IMR-90 (cell line): ENCODE data around the gene TTF1. TPM values are rescaled to one million over a fixed set of nuclear protein-coding genes. Genes with fewer than 3 reads are reported as not detected.

Experiments used
- ATAC-seq: fragments of 200-7000 bp; cut with Tn5 transposase; 2 replicates; pipeline ENCODE4 v1.9.1; 2020; ENCODE audit warnings: low read depth, mild to moderate bottlenecking, moderate library complexity
- BruUV-seq: library from RNA; stranded (reverse); fragments of 400-500 nt; replicated peaks from 2 replicates; lab custom pipeline; 2021; lab: Mats Ljungman, UMichigan
- CTCF ChIA-PET: fragments of 300-600 bp; formaldehyde crosslinking; extraction: SDS; loops from one replicate; lab custom pipeline; 2021; ENCODE audit warnings: antibody characterized with exemption; lab: Yijun Ruan, JAX
- POLR2A ChIA-PET: fragments of 300-600 bp; sonication (Branson Sonifier 250); formaldehyde crosslinking; loops from one replicate; lab custom pipeline; 2022; ENCODE audit warnings: antibody characterized with exemption; ENCODE audit not compliant: unreplicated experiment; lab: Charles Lee
- DNase-seq: peaks from one replicate; pipeline ENCODE4 v3.0.0; 2013
- H2AFZ ChIP-seq: replicated peaks from 2 replicates; pipeline ENCODE3; 2013; ENCODE audit warnings: low read length, mild to moderate bottlenecking; ENCODE audit not compliant: poor library complexity
- H2AK5ac ChIP-seq: 2 replicates; pipeline ENCODE4 v1.6.1; 2013; ENCODE audit warnings: low read depth, low read length, inconsistent platforms
- H2AK9ac ChIP-seq: replicated peaks from 2 replicates; pipeline ENCODE3; 2013; ENCODE audit warnings: mild to moderate bottlenecking, low read depth, low read length, moderate library complexity; ENCODE audit not compliant: poor library complexity
- H2BK120ac ChIP-seq: 2 replicates; pipeline ENCODE4 v1.6.1; 2013; ENCODE audit warnings: low read depth, low read length, inconsistent platforms
- H2BK15ac ChIP-seq: 3 replicates; pipeline ENCODE4 v1.6.1; 2013; ENCODE audit warnings: low read depth, low read length, inconsistent platforms
- H2BK20ac ChIP-seq: 2 replicates; pipeline ENCODE4 v1.6.1; 2013; ENCODE audit warnings: low read depth, mild to moderate bottlenecking, inconsistent platforms, low read length, moderate library complexity
- H2BK5ac ChIP-seq: 2 replicates; pipeline ENCODE4 v1.6.1; 2013; ENCODE audit warnings: mild to moderate bottlenecking, low read depth, low read length, inconsistent platforms; ENCODE audit not compliant: poor library complexity, severe bottlenecking
- H3K14ac ChIP-seq: replicated peaks from 2 replicates; pipeline ENCODE4 v1.6.1; 2013; ENCODE audit warnings: low read depth, low read length, inconsistent platforms
- H3K18ac ChIP-seq: 2 replicates; pipeline ENCODE4 v1.6.1; 2013; ENCODE audit warnings: low read depth, low read length, control low read depth
- H3K23ac ChIP-seq: 2 replicates; pipeline ENCODE4 v1.6.1; 2013; ENCODE audit warnings: low read depth, low read length, inconsistent platforms
- H3K27ac ChIP-seq: 2 replicates; pipeline ENCODE4 v1.5.1; 2013; ENCODE audit warnings: mild to moderate bottlenecking, control low read depth, low read length; ENCODE audit not compliant: insufficient read depth
- H3K27me3 ChIP-seq: 2 replicates; pipeline ENCODE4 v1.6.1; 2013; ENCODE audit warnings: low read length; ENCODE audit not compliant: control insufficient read depth, insufficient read depth
- H3K36me3 ChIP-seq: 2 replicates; pipeline ENCODE4 v1.6.1; 2013; ENCODE audit warnings: low read length, mixed read lengths; ENCODE audit not compliant: control insufficient read depth, insufficient read depth
- H3K4ac ChIP-seq: 2 replicates; pipeline ENCODE4 v1.6.1; 2013; ENCODE audit warnings: low read depth, low read length, inconsistent platforms
- H3K4me1 ChIP-seq: 2 replicates; pipeline ENCODE4 v1.6.1; 2013; ENCODE audit warnings: low read length, mixed read lengths; ENCODE audit not compliant: control insufficient read depth, insufficient read depth
- H3K4me2 ChIP-seq: 2 replicates; pipeline ENCODE4 v1.6.1; 2013; ENCODE audit warnings: low read depth, mild to moderate bottlenecking, control low read depth, low read length, moderate library complexity
- H3K4me3 ChIP-seq: 2 replicates; pipeline ENCODE4 v1.5.1; 2013; ENCODE audit warnings: low read depth, mild to moderate bottlenecking, control low read depth, low read length, moderate library complexity; ENCODE audit not compliant: insufficient read depth
- H3K56ac ChIP-seq: 2 replicates; pipeline ENCODE4 v1.6.1; 2013; ENCODE audit warnings: low read length, inconsistent platforms; ENCODE audit not compliant: insufficient read depth; ENCODE audit errors: extremely low read depth
- H3K79me1 ChIP-seq, 2 experiments: 2 replicates each; pipeline ENCODE4 v1.6.1; 2013; ENCODE audit warnings: low read length in 2 of 2, inconsistent platforms in 1 of 2, low read depth in 1 of 2
- H3K9ac ChIP-seq: 2 replicates; pipeline ENCODE4 v1.6.1; 2013; ENCODE audit warnings: low read depth, low read length, control low read depth
- H3K9me1 ChIP-seq: 2 replicates; pipeline ENCODE4 v1.6.1; 2013; ENCODE audit warnings: low read length, inconsistent platforms; ENCODE audit not compliant: insufficient read depth
- H3K9me3 ChIP-seq: 2 replicates; pipeline ENCODE4 v1.6.1; 2013; ENCODE audit warnings: low read length; ENCODE audit not compliant: control insufficient read depth, insufficient read depth
- H4K20me1 ChIP-seq: 2 replicates; pipeline ENCODE4 v1.6.1; 2013; ENCODE audit warnings: low read length, inconsistent platforms; ENCODE audit not compliant: insufficient read depth
- H4K5ac ChIP-seq: 2 replicates; pipeline ENCODE4 v1.6.1; 2013; ENCODE audit warnings: mild to moderate bottlenecking, low read depth, low read length, control low read depth
- H4K8ac ChIP-seq, 2 experiments: 2 replicates each; pipeline ENCODE4 v1.6.1; 2013; ENCODE audit warnings: low read depth in 2 of 2, low read length in 2 of 2, control low read depth in 1 of 2, inconsistent platforms in 1 of 2
- H4K91ac ChIP-seq: 2 replicates; pipeline ENCODE4 v1.6.1; 2013; ENCODE audit warnings: low read depth, low read length, inconsistent platforms; ENCODE audit not compliant: insufficient read depth
- BHLHE40 ChIP-seq: fragments of 150-350 bp; IDR thresholded peaks from 2 replicates; pipeline ENCODE4 v1.6.1; 2016; ENCODE audit warnings: mild to moderate bottlenecking, low read depth, low read length
- CEBPB ChIP-seq: IDR thresholded peaks from 2 replicates; pipeline ENCODE4 v1.6.1; 2012; ENCODE audit warnings: low read depth, low read length, improper control_type of control experiment
- CTCF ChIP-seq: conservative IDR thresholded peaks from 2 replicates; pipeline ENCODE4 v1.5.1; 2012; ENCODE audit warnings: mild to moderate bottlenecking, low read depth, low read length, improper control_type of control experiment
- FOS ChIP-seq: fragments of 150-350 bp; IDR thresholded peaks from 2 replicates; pipeline ENCODE4 v1.6.1; 2016; ENCODE audit warnings: low read depth, low read length
- MAFK ChIP-seq: IDR thresholded peaks from 2 replicates; pipeline ENCODE4 v1.6.1; 2012; ENCODE audit warnings: low read depth, low read length, improper control_type of control experiment
- MAZ ChIP-seq: IDR thresholded peaks from 2 replicates; pipeline ENCODE4 v1.6.1; 2012; ENCODE audit warnings: low read depth, mild to moderate bottlenecking, low read length, improper control_type of control experiment, moderate library complexity, borderline replicate concordance
- MXI1 ChIP-seq: IDR thresholded peaks from 2 replicates; pipeline ENCODE4 v1.6.1; 2012; ENCODE audit warnings: low read depth, mild to moderate bottlenecking, low read length, moderate library complexity, borderline replicate concordance
- NFE2L2 ChIP-seq: fragments of 150-350 bp; IDR thresholded peaks from 2 replicates; pipeline ENCODE4 v1.6.1; 2016; ENCODE audit warnings: low read depth, mild to moderate bottlenecking, low read length
- POLR2A ChIP-seq: IDR thresholded peaks from 2 replicates; pipeline ENCODE4 v1.6.1; 2012; ENCODE audit warnings: mild to moderate bottlenecking, low read depth, low read length
- RCOR1 ChIP-seq: IDR thresholded peaks from 2 replicates; pipeline ENCODE4 v1.6.1; 2012; ENCODE audit warnings: mild to moderate bottlenecking, low read length, improper control_type of control experiment; ENCODE audit not compliant: insufficient replicate concordance
- RFX5 ChIP-seq: IDR thresholded peaks from 2 replicates; pipeline ENCODE4 v1.8.0; 2012; ENCODE audit warnings: low read depth, mild to moderate bottlenecking, low read length, moderate library complexity
- WGBS, 2 experiments: methylation state at CpG; one replicate each; pipeline versions ENCODE4 v1.1.5 to v1.1.7; 2013; ENCODE audit warnings: missing lambda C conversion rate in 2 of 2; ENCODE audit not compliant: insufficient read length in 1 of 2; ENCODE audit errors: extremely low coverage in 2 of 2; 5-methylcytosine and 5-hydroxymethylcytosine counted together
- dilution Hi-C: fragments of 300-500 bp; cut with HindIII; formaldehyde crosslinking; loops from one replicate; pipeline ENCODE4 v1.14.3; 2018; ENCODE audit warnings: low sequenced_read_pairs; ENCODE audit not compliant: unreplicated experiment
- in situ Hi-C: fragments of 300-500 bp; cut with MboI; formaldehyde crosslinking; loops from 3 replicates; pipeline ENCODE4 v1.14.3; 2019; ENCODE audit warnings: low sequenced_read_pairs, inconsistent platforms, mixed read lengths
- intact Hi-C: fragments of 100-400 bp; cut with micrococcal nuclease; formaldehyde crosslinking; loops from 2 replicates; pipeline ENCODE4 v1.10.0; 2022
- polyA plus RNA-seq, 3 experiments: library from polyadenylated mRNA; depleted of rRNA; stranded (reverse); fragments of >200 nt; gene quantifications; 2 replicates each; pipeline ENCODE4 v1.2.3, GENCODE V29; 2012; ENCODE audit warnings: low replicate concordance in 1 of 3
- total RNA-seq: library from RNA; depleted of rRNA; stranded (reverse); fragments of >200 nt; gene quantifications from 2 replicates; pipeline ENCODE4 v1.2.3, GENCODE V29; 2012

The TTF1 gene
- total and polyA plus RNA-seq, 2 of the 4 experiments (the other 2 are of a cell fraction): 6.5 to 12.0 TPM

DNA sequence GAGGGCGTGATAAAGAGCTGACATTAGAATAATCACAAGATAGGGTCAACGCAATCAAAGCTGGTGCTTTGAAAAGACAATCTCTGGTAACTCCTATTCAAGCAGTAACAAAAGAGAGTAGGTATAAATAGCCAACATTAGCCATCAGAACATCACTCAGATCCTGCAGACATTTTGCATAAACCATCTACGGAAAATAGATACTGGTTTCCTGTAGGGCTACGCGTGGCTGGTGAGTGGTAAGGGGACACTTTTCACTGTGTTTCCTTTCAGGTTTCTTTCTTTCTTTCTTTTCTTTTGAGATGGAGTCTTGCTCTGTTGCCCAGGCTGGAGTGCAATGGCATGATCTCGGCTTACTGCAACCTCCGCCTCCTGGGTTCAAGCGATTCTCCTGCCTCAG lies 22.3 kb downstream of the TTF1 start:
- H3K9me3 ChIP-seq: no peaks in the 10 kb centered on the region
- H3K4me1 ChIP-seq: no peaks in the 10 kb centered on the region
- H2BK20ac ChIP-seq: no peak overlapping the region
- H4K91ac ChIP-seq: no peak overlapping the region
- no peak overlapping the region for H3K27ac ChIP-seq
- H3K36me3 ChIP-seq: peaks cover 42% of the 10 kb centered on the region
- H3K4me2 ChIP-seq: no peak overlapping the region
- no peak overlapping the region for H4K8ac ChIP-seq
- H4K20me1 ChIP-seq: no peaks in the 10 kb centered on the region; the same call in 1 of the 2 replicates
- no peak overlapping the region for H3K4ac ChIP-seq
- no peak overlapping the region for H3K56ac ChIP-seq
- H2BK5ac ChIP-seq: no peak overlapping the region
- no peak overlapping the region for H3K4me3 ChIP-seq
- POLR2A ChIA-PET: no interaction called here
- ATAC-seq (no peak), DNase-seq (no peak)
- CTCF ChIA-PET: no interaction called here
- intact Hi-C loops (no loop called here), in situ Hi-C loops (no loop called here), dilution Hi-C loops (no loop called here)
- no peak overlapping the region for H4K5ac ChIP-seq
- no peak overlapping the region for H3K18ac ChIP-seq
- BruUV-seq: no TSS peak
- no peaks in the 10 kb centered on the region for H3K27me3 ChIP-seq
- H3K9me1 ChIP-seq: no peaks in the 10 kb centered on the region
- no peak overlapping the region for H2AK5ac ChIP-seq
- TF ChIP-seq NFE2L2 (no peak), FOS (no peak), MAZ (no peak), RFX5 (no peak), MAFK (no peak), CTCF (no peak), POLR2A (no peak), CEBPB (no peak), RCOR1 (no peak), MXI1 (no peak), BHLHE40 (no peak)
- no peak overlapping the region for H2AFZ ChIP-seq
- H2BK120ac ChIP-seq: no peak overlapping the region
- WGBS, 2 experiments: no CpG with 5 or more reads among the region's 8 CpGs
- peaks cover 0 to 4% of the 10 kb centered on the region in 2 experiments; a peak in 2 of 4 replicates for H3K79me1 ChIP-seq
- no peak overlapping the region for H3K14ac ChIP-seq
- H2AK9ac ChIP-seq: no peak overlapping the region
- H2BK15ac ChIP-seq: no peak overlapping the region
- no peak overlapping the region for H3K9ac ChIP-seq
- H3K23ac ChIP-seq: no peak overlapping the region
